RCC 7860 (cell line): ENCODE measurements around the gene ZNF512.
"Not testable (repeated sequence)": the region's sequence is repeated elsewhere in the genome, so short reads cannot be mapped to it uniquely, and the experiment has no call there.

Experiments
- DNase-seq: peaks from one replicate; pipeline ENCODE4 v3.0.0-alpha.2; 2015; ENCODE audit warnings: low spot score
- FAIRE-seq: peaks from 2 replicates; lab custom pipeline; 2012; peaks lifted over from hg19 to GRCh38; lab: Jason Lieb, UNC

Gene ZNF512

GRCh38 chr2:27582695-27583389 lies at the start of gene ZNF512:
TSS of gene ZNF512 (plus strand) at chr2:27583042. CDS start at chr2:27583113, 71 bp downstream.
- peak; percentile 32 for FAIRE-seq
- DNase-seq = peak; percentile 83

- DNase-seq = no peak
- no peak for FAIRE-seq
Measured at GRCh38 chr2:27537287-27537686, 45.6 kb upstream of the ZNF512 start.

- not testable (repeated sequence) for FAIRE-seq, DNase-seq
Measured at GRCh38 chr2:27538839-27539450, 43.9 kb upstream of the ZNF512 start.

- not testable (repeated sequence) for DNase-seq, FAIRE-seq
Measured at GRCh38 chr2:27539649-27540048, 43.2 kb upstream of the ZNF512 start.

- DNase-seq = no peak
Measured at GRCh38 chr2:27544143-27544821, 38.6 kb upstream of the ZNF512 start.

GRCh38 chr2:27545348-27546141 lies 37.3 kb upstream of the ZNF512 start:
- DNase-seq (peak; percentile 47), FAIRE-seq (no peak)

More at GRCh38 chr2:27544143-27544821, 38.6 kb upstream of the ZNF512 start:
- FAIRE-seq = no peak

- no peak for DNase-seq
- no peak for FAIRE-seq
Measured at GRCh38 chr2:27549303-27549702, 33.5 kb upstream of the ZNF512 start.

- FAIRE-seq = no peak
Measured at GRCh38 chr2:27551514-27551913, 31.3 kb upstream of the ZNF512 start.

GRCh38 chr2:27552941-27553340 lies 29.9 kb upstream of the ZNF512 start:
- DNase-seq = no peak
- no peak for FAIRE-seq

More at GRCh38 chr2:27551514-27551913, 31.3 kb upstream of the ZNF512 start:
- DNase-seq = no peak

GRCh38 chr2:27554451-27554850 lies 28.4 kb upstream of the ZNF512 start:
- not testable (repeated sequence) for DNase-seq, FAIRE-seq

- no peak for DNase-seq
- FAIRE-seq = no peak
Measured at GRCh38 chr2:27559228-27559627, 23.6 kb upstream of the ZNF512 start.

GRCh38 chr2:27561060-27561459 lies 21.8 kb upstream of the ZNF512 start:
- no peak for DNase-seq
- FAIRE-seq = no peak

- DNase-seq = peak; percentile 90
- peak; percentile 77 for FAIRE-seq
Measured at GRCh38 chr2:27566628-27567027, 16.2 kb upstream of the ZNF512 start.

- FAIRE-seq (no peak), DNase-seq (no peak)
Measured at GRCh38 chr2:27569398-27569797, 13.4 kb upstream of the ZNF512 start.

- no peak for DNase-seq
- no peak for FAIRE-seq
Measured at GRCh38 chr2:27571197-27571596, 11.6 kb upstream of the ZNF512 start.

GRCh38 chr2:27571681-27572080 lies 11.2 kb upstream of the ZNF512 start:
- no peak for DNase-seq
- no peak for FAIRE-seq

GRCh38 chr2:27572439-27572838 lies 10.4 kb upstream of the ZNF512 start:
- no peak for FAIRE-seq

GRCh38 chr2:27572998-27573429 lies 9.8 kb upstream of the ZNF512 start:
- DNase-seq (no peak), FAIRE-seq (no peak)

More at GRCh38 chr2:27572439-27572838, 10.4 kb upstream of the ZNF512 start:
- DNase-seq = no peak

GRCh38 chr2:27573452-27573851 lies 9.4 kb upstream of the ZNF512 start:
- DNase-seq (no peak), FAIRE-seq (no peak)

GRCh38 chr2:27581417-27582128 lies 1.3 kb upstream of the ZNF512 start:
- DNase-seq (no peak), FAIRE-seq (no peak)
